ENCODE measurements around the gene TAPT1. TPM values are rescaled to one million over a fixed set of nuclear protein-coding genes. Genes with fewer than 3 reads are reported as not detected.

TAPT1 gene
- total RNA-seq, 2 donors from 2014 or later, result 19.7 to 21.1 TPM

DNA sequence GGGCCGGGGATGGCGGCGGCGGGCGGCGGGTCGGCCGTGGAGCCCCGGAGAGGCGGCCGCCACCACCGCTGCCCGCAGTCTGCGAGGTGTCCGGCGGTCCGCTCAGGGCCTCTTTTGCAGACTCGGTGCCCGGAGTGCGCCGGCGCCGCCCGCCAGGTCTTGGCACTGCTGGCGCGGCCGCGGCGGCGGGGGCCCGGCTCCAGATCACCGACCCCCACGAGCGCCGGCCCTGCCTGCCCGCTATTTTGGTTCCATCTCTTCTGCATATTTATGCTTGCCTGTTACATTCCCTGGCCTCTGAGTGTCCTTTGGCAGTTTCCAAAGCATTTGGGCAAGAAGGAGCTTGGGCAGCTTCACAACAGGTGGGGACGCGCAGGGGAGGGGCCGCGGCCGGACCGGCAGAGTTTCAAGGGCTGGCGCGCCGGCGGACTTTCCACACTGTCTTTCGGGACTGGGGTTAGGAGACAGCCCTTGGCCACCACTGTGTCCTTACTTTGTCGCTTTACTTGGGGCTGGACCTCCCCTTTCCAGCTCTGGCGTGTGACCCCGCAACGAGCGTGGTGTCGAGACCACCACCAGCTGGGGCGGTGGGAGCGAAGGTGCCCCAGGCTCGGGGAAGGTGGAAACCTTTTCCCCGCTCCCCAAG lies 668 bp upstream of the TAPT1 start:
- Histone ChIP-seq H3K36me3 (no peaks in the 10 kb centered on the region), H3K27me3 (no peaks in the 10 kb centered on the region), H3K27ac (peak overlapping the region; percentile 95 to 96), H3K9me3 (no peaks in the 10 kb centered on the region), H3K4me3 (peak overlapping the region; percentile 83 to 92), H3K4me1 (peaks cover 0 to 67% of the 10 kb centered on the region in 2 donors)
- TF ChIP-seq, protein P1, sequence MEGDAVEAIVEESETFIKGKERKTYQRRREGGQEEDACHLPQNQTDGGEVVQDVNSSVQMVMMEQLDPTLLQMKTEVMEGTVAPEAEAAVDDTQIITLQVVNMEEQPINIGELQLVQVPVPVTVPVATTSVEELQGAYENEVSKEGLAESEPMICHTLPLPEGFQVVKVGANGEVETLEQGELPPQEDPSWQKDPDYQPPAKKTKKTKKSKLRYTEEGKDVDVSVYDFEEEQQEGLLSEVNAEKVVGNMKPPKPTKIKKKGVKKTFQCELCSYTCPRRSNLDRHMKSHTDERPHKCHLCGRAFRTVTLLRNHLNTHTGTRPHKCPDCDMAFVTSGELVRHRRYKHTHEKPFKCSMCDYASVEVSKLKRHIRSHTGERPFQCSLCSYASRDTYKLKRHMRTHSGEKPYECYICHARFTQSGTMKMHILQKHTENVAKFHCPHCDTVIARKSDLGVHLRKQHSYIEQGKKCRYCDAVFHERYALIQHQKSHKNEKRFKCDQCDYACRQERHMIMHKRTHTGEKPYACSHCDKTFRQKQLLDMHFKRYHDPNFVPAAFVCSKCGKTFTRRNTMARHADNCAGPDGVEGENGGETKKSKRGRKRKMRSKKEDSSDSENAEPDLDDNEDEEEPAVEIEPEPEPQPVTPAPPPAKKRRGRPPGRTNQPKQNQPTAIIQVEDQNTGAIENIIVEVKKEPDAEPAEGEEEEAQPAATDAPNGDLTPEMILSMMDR (IDR thresholded peaks at IDR 0.05), result no peak
- peak; percentile 69 for DNase-seq (ENCODE audit: low spot score)

DNA sequence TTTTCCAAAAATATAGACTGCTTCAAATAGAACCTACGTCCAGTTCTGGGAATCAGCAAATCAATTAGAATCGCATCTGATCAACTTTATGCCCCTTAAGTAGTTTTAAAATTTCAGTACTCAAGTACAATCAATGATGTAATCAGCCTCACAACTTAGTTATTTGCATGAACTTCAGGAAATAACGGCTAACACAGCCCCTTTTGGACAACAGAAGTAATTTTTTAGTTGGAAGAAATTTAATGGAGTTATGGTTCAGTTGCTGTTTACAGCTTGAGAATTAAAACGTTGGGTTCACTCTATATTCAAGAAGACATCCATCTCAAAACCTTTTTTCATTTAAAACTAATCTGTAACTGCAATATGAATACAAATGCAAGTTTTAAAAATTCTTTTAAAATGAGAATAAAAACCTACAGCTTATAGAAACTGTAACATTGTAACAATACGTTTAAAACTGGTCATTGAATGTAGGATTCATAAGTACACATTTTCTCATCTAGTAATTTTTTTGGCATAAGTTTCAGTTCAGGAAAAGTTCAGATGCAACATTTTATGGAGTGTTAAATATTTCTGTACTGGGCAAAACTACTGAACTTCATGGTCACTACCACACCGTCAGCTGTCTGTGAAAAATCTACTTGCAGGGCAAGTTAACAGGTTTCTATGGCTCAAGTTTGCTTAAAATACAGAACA lies 956 bp downstream of the TAPT1 start:
- Histone ChIP-seq H3K36me3 (no peaks in the 10 kb centered on the region), H3K9me3 (no peaks in the 10 kb centered on the region), H3K4me1 (peaks cover 0 to 63% of the 10 kb centered on the region in 2 donors), H3K27me3 (no peaks in the 10 kb centered on the region), H3K4me3 (peak overlapping the region; percentile 83 to 92), H3K27ac (peak overlapping the region; percentile 95 to 96)
- no peak for DNase-seq (ENCODE audit: low spot score)
- TF ChIP-seq, protein P1 (IDR thresholded peaks at IDR 0.05), result no peak

DNA sequence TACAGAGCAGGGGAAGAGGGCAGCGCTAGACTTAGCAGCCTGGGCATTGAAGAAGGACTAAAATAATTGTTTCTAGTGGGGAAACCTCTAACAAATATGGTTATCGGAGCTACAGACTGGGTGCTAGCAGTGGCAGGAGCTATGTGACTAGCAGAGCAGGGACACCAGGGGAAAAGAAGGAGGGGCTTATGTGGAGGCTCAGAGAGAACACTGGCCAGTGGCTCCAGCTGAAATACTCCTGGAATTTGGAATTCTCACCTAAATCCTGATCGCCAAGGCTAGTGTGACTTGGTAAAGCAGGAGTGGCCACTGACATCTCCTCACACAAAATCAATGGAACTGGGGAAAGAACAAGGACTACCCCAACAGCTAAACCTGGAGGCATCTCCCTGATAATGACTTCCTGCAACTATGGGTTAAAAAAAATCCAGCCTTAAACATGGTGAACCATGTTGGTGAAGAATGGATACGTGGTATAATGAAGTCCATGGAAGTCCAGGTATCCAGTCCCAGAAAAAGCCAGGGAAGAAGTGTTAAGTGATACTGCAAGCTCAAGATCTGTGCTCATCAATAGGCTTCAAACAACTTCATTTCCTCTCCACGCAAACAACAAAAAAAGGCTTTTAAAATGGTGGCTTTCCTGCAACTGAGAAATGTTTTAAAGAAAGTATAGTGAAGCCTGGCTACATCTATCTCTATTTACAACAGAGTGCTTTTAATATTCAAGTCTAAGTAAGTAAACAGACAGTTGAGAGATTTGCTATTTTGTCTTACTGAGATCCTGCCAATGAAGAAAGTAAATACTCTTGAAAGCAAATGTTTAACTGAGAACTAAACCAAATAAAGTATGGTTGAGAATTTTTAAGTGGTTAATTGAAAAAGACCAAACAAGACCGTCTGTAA lies 1.8 kb downstream of the TAPT1 start:
- Histone ChIP-seq H3K4me3 (peak overlapping the region; percentile 83 to 92), H3K27ac (peak overlapping the region; percentile 95 to 96), H3K4me1 (peaks cover 0 to 57% of the 10 kb centered on the region in 2 donors), H3K27me3 (no peaks in the 10 kb centered on the region), H3K9me3 (no peaks in the 10 kb centered on the region), H3K36me3 (no peaks in the 10 kb centered on the region)
- no peak for DNase-seq (ENCODE audit: low spot score)
- TF ChIP-seq, protein P1 (IDR thresholded peaks at IDR 0.05), result no peak

DNA sequence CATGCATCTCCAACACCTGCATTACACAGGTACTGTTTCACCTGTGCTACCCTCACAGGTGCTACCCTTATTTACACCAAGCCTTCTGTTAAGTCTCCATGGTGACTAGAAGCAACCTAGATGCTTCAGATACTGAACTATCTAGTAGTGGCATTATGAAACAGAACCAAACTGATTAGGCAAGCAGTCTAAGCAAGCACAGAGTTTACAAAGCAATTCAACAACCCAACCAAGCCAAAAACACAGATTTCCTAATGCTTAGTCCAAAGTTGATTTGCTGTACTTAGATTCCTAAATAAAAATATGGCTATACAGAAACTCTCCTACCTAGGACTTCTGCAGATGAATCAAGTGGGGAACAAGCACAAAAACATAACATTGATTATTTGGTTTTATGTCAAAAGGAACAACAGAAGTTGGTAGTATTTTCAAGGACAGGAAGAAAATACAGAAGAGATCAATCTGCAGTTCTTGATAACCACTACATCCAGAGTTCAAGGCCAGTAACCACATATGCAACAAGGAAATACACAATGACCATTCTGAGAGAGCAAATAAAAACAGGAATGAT lies 3.2 kb downstream of the TAPT1 start:
- no peaks in the 10 kb centered on the region for H3K36me3 ChIP-seq
- no peak overlapping the region for H3K4me3 ChIP-seq
- DNase-seq (ENCODE audit: low spot score), result no peak
- H3K27ac ChIP-seq, result peak overlapping the region in 1 of 2 donors; percentile 95
- TF ChIP-seq, protein P1 (IDR thresholded peaks at IDR 0.05), result no peak
- no peaks in the 10 kb centered on the region for H3K27me3 ChIP-seq
- peaks cover 0 to 55% of the 10 kb centered on the region in 2 donors for H3K4me1 ChIP-seq
- H3K9me3 ChIP-seq, result no peaks in the 10 kb centered on the region

- Histone ChIP-seq H3K4me1 (peaks cover 0 to 35% of the 10 kb centered on the region in 2 donors), H3K4me3 (no peak overlapping the region)
These were observed 7.3 kb downstream of the TAPT1 start for GRCh38 chr4:16218950-16219349.

More at GRCh38 chr4:16218950-16219349, 7.3 kb downstream of the TAPT1 start:
- Histone ChIP-seq H3K36me3 (no peaks in the 10 kb centered on the region), H3K9me3 (no peaks in the 10 kb centered on the region), H3K27ac (no peak overlapping the region), H3K27me3 (no peaks in the 10 kb centered on the region)
- DNase-seq (ENCODE audit: low spot score), result no peak
- TF ChIP-seq, protein P1 (IDR thresholded peaks at IDR 0.05), result no peak
